ENCODE measurements around the gene AHSP.
"Not testable (repeated sequence)": the region's sequence is repeated elsewhere in the genome, so short reads cannot be mapped to it uniquely, and the experiment has no call there.

AHSP gene, protein sequence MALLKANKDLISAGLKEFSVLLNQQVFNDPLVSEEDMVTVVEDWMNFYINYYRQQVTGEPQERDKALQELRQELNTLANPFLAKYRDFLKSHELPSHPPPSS

DNA sequence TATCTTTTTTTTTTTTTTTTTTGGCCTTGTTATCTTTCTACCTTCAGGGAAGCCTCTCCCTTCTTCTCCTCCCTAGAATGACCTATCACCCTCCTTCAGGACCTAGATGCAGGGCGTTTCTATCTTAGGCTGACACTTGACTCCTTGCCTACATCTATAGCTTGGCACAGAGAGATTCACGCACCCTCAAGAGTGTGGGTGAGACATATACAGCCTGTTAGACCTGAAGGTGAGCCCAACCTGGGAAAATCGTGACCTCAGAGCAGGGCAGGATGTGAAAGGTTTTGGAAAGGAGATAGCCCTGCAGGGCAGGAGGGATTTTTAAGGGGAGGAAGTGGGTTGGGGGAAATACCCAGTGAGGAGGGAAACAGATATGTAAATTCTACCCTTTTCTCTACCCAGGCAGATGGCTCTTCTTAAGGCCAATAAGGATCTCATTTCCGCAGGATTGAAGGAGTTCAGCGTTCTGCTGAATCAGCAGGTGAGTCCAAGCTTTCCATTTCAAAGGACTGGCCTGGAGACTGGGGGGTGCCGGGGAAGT lies at the start of gene AHSP:
Gene AHSP, plus strand, starts transcription at position 167 of the 541 bp plus-strand sequence. Its CDS starts 240 bp downstream, at position 407.
- no peak for DNase-seq (ENCODE audit: low read depth in 2 of 2, low spot score in 1 of 2)

DNA sequence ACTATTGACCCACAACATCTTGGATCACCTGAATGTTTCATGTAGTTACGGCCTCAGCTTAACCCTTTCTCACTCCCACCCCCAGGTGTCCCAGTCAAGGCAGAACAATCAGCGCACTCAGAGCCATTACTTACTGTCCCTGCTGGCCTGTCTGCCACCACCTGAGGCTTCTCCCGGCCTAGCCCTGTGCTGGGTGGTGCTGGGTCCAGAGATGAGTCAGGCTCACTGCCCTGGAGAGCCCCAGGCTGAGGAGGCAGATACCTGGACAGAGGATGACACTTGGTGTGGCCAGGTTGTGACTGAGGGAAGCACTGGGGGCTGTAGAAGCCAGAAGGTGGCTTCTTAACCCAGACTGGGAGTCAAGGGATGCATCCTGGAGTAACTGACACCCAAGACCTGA lies 48.7 kb upstream of the AHSP start:
- DNase-seq (ENCODE audit: low read depth in 2 of 2, low spot score in 1 of 2), result no peak

DNA sequence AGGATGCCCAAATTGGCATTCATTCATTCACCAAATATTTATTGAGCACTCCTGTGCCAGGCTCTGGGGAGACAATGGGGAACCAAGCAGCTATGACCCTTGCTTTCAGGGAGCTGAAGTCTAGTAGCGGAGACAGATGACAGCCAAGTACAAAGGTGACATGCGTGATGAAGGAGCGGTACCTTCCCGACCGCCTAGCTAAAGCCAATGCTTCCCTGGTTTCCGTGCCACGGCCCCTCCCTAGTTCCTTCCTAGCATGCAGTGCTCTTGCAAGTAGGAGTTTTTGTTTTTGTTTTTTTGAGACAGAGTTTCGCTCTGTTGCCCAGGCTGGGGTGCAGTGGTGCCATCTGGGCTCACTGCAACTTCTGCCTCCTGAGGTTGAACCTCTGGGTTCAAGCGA lies 47.9 kb upstream of the AHSP start:
- DNase-seq (ENCODE audit: low read depth in 2 of 2, low spot score in 1 of 2), result no peak

DNA sequence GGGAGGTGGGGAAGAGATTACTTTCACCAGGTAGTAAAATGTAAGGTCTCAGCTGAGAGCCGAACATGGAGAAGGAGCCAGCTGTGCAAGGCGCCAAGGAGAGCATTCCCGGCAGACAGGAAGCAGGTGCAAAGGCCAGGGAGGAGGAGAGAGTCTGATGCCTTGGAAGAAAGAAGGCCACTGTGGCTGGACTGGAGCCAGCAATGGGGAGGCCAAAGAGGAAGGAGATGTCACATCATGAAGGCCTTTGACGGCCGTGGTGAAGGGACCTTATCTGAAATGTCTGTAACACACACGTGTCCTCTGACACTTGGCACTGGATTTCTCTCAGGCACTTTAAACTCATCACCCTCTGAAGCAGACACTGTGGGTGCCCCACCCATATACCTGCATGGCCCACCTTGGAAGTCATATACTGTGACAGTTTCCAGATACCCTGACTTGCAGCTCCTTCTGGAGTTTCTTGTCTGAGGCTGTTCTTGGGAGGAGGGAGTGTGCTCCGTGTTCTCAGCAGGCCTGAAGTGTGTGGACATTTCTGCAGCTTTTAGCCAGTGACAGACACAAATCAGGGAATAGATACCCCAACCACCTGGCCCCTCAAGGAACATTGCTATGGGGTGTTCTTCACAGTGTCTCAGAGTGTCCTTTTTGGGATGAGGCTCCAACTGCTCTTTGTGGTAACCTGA lies 46.7 kb upstream of the AHSP start:
- DNase-seq (ENCODE audit: low read depth in 2 of 2, low spot score in 1 of 2), result no peak

DNA sequence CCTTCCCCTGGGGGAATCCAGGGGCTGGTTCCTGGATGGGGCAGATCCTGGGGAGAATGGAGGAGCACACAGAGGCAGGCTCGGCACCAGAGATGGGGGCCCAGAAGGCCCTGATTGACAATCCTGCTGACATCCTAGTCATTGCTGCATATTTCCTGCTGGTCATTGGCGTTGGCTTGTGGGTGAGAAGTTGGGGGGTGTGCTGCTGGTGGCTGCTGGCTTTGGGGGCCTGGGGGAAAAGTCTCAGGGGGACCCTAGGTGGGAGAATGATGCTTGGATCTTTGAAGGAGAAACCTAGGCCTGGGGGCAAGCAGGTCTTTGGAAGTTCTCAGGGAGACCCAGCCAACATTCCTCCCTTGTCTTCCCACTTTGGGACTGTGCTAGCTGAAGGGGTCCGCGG lies 44.6 kb upstream of the AHSP start, which contains the start of gene SLC5A2:
Gene SLC5A2, plus strand, starts transcription at position 43 of the 400 bp plus-strand sequence. Its CDS starts 14 bp downstream, at position 57.
- no peak for DNase-seq (ENCODE audit: low read depth in 2 of 2, low spot score in 1 of 2)

DNA sequence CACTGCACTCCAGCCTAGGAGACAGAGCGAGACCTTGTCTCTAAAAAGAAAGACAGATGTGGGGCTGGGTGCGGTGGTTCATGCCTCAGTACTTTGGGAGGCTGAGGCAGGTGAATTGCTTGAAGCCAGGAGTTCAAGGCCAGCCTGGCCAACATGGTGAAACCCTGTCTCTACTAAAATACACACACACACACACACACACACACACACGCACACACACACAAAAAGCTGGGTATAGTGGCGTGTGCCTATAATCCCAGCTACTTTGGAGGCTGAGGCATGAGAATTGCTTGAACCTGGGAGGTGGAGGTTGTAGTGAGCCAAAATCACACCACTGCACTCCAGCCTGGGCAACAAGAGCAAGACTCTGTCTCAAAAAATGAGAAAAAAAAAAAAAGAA lies 43.7 kb upstream of the AHSP start:
- DNase-seq (ENCODE audit: low read depth in 2 of 2, low spot score in 1 of 2), result not testable (repeated sequence)

DNA sequence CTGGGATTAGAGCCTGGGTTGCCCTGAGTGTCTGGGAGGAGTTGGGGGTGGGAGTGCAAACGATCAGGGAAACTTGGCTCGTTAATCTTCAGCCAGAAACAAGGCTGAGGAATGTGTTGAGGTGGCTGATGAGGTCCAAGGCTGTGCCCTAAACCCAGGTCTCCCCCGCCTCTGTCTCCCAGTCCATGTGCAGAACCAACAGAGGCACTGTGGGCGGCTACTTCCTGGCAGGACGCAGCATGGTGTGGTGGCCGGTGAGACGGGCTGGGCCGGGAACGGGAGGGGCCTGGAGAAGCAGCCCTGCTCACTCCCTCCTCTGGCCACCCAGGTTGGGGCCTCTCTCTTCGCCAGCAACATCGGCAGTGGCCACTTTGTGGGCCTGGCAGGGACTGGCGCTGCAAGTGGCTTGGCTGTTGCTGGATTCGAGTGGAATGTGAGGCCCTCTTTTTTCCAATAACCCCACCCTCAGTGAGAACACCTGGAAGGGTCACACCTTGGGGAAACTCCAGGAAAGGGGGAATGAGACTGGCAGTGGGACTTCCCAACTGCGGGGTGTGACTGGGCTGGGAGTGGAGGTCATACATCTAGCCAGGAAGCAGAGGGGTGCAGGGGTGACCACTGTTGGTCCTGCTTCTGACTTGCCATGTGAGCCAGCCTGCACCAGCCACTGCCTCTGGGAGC lies 43.1 kb upstream of the AHSP start:
- DNase-seq (ENCODE audit: low read depth in 2 of 2, low spot score in 1 of 2), result no peak

DNA sequence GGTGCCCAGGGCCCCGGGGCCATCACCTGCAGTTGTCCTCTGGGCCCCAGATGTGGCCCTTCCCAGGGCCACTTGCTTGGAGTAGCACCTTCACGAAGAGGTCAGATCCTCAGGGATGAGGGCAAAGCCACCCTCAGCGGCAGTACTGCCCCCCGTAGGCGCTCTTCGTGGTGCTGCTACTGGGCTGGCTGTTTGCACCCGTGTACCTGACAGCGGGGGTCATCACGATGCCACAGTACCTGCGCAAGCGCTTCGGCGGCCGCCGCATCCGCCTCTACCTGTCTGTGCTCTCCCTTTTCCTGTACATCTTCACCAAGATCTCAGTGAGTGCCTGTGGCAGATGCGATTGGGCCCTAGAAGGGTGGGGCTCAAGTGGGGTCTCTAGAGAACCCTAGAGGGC lies 42.1 kb upstream of the AHSP start:
- DNase-seq (ENCODE audit: low read depth in 2 of 2, low spot score in 1 of 2), result no peak

DNA sequence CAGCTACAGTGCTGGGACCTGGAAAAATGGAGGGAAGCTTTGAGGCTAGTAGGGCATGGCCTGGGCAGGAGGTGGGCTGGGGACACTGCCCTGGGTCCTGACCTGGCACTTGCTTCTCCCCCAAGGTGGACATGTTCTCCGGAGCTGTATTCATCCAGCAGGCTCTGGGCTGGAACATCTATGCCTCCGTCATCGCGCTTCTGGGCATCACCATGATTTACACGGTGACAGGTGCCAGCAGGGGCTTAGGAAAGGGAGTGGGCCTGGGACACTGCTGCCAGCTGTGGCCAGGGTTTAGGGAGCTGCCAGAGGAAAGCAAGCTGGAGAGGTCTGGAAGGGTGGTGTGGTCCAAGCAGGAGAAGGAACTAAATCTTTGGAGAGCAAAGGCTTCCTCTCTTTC lies 41.7 kb upstream of the AHSP start:
- no peak for DNase-seq (ENCODE audit: low read depth in 2 of 2, low spot score in 1 of 2)

DNA sequence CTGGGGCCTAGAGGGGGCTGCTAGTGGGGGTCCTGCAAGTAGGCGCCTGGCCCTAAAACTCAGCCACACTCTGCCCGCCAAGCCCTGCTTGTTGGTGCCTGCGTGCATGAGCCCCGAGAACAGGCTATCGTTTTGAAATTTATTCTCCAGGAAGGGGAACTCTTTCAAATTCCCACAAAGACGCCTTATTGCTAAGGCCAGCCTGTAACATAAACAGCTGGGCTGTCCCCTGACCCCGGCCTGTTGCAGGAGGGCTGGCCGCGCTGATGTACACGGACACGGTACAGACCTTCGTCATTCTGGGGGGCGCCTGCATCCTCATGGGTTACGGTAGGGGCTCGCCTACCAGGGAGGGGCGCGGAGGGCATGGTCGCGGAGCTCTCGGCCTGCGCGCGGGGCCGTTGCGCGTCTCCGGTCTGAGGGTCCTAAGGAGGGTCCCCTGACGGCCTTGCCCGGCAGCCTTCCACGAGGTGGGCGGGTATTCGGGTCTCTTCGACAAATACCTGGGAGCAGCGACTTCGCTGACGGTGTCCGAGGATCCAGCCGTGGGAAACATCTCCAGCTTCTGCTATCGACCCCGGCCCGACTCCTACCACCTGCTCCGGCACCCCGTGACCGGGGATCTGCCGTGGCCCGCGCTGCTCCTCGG lies 40.5 kb upstream of the AHSP start:
- DNase-seq (ENCODE audit: low read depth in 2 of 2, low spot score in 1 of 2), result no peak

DNA sequence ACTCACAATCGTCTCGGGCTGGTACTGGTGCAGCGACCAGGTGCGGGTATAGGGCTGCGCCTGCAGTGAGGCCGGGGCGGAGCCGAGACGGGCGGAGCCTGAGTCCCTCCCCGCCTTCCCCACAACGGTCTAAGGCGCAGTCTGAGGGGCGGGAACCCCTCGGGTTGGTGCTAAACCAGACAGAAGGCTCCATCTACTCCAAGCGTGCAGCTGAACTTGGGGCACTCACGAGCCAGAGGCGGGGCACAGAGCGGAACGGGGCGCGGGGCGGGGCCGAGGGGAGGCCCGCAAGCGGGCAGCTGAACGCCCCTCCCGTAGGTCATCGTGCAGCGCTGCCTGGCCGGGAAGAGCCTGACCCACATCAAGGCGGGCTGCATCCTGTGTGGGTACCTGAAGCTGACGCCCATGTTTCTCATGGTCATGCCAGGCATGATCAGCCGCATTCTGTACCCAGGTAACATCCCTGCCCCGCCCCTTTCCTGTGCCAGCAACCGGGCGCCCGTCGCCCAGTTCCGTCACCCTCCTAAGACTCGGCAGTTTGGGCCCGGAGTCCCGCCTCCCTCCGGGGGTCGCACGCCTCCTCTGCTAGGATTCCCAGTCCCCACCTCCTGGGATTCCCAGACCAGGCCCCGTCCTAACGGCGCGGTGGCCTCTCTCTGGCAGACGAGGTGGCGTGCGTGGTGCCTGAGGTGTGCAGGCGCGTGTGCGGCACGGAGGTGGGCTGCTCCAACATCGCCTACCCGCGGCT lies 39.8 kb upstream of the AHSP start:
- peak; percentile 40 to 44 for DNase-seq (ENCODE audit: low read depth in 2 of 2, low spot score in 1 of 2)

DNA sequence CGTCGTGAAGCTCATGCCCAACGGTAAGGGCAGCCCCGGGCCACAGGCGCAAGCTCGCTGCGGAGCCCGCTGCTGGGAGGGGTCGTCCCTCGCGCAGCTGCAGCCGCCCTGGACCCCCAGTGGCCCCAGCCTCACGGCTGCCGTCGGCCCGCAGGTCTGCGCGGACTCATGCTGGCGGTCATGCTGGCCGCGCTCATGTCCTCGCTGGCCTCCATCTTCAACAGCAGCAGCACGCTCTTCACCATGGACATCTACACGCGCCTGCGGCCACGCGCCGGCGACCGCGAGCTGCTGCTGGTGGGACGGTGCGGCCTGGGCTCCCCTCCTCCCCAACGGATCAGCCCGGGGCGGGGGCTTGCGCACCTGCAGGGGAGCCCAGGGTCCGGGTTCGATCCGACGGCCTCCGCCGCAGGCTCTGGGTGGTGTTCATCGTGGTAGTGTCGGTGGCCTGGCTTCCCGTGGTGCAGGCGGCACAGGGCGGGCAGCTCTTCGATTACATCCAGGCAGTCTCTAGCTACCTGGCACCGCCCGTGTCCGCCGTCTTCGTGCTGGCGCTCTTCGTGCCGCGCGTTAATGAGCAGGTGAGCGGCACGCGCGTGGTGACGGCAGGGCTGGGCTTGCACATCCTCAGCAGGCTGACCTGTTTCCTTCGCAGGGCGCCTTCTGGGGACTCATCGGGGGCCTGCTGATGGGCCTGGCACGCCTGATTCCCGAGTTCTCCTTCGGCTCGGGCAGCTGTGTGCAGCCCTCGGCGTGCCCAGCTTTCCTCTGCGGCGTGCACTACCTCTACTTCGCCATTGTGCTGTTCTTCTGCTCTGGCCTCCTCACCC lies 39.0 kb upstream of the AHSP start:
- no peak for DNase-seq (ENCODE audit: low read depth in 2 of 2, low spot score in 1 of 2)

DNA sequence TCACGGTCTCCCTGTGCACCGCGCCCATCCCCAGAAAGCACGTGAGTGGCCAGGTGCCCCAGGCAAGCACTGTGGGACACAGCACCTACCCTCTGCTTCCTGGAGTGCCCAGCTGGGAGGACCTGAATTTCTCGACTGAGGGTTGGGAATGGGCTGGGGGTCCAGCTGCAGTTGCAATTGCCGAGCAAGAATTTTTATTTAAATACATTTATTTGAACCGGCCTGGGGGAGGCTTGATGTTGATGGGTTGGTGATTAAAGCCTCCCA lies 38.5 kb upstream of the AHSP start:
- no peak for DNase-seq (ENCODE audit: low read depth in 2 of 2, low spot score in 1 of 2)

DNA sequence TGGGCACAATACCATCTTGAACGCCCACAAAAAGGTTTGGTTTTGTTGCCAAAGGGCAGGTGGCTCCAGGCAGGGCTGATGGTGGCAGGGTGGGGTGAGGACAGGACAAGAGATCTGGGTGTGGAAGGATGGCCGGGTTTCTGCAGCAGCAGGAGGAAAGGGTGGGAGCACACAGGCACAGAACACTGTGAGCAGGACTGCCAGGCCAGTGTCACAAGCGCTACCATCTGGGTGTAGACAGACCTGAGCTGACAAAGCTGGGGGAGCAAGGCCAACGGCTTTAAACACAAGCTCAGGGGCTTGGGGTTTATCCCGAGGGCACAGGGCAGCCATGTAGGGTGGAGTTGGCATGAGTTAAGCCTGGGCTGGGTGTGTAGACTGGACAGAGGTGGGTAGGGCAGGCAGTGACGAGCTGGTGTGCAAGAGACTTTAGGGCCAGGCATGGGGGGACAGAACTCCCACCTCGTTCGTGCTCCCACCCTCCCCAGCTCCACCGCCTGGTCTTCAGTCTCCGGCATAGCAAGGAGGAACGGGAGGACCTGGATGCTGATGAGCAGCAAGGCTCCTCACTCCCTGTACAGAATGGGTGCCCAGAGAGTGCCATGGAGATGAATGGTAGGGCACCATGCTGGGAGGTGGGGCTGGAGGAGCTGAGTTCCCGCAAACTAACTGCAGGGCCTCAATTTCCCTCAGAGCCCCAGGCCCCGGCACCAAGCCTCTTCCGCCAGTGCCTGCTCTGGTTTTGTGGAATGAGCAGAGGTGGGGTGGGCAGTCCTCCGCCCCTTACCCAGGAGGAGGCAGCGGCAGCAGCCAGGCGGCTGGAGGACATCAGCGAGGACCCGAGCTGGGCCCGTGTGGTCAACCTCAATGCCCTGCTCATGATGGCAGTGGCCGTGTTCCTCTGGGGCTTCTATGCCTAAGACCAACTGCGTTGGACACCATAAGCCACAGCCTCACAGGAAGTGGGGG lies 37.8 kb upstream of the AHSP start:
- no peak for DNase-seq (ENCODE audit: low read depth in 2 of 2, low spot score in 1 of 2)

DNA sequence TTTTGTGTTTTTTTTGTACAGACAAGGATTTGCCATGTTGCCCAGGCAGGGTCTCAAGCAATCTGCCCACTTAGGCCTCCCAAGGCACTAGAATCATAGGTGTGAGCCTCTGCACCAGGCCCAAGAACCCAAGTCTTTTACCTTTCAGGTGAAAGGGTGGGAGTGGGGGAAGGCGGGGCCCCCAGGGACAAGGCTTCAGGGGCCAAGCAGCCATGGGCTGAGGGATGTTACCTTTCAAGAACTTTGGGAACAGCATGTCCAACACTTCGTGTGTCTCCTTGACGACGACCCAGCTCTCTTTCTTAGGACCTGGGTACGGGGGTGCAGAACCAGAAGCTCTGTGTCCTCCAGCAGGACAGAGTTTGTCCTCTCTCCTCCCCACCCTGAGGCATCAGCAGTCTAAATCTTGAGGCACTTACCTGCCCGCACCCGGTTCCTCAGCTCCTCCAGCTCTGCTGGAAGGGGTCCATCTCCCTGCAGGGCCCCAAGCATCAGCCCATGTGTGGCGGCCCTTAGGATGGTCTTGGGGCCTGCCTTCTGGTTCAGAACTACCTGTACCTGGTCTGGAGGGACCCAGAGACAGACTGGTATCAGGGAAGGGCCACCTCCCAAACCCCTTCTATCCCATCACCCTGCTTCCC lies 35.8 kb upstream of the AHSP start:
- no peak for DNase-seq (ENCODE audit: low read depth in 2 of 2, low spot score in 1 of 2)

DNA sequence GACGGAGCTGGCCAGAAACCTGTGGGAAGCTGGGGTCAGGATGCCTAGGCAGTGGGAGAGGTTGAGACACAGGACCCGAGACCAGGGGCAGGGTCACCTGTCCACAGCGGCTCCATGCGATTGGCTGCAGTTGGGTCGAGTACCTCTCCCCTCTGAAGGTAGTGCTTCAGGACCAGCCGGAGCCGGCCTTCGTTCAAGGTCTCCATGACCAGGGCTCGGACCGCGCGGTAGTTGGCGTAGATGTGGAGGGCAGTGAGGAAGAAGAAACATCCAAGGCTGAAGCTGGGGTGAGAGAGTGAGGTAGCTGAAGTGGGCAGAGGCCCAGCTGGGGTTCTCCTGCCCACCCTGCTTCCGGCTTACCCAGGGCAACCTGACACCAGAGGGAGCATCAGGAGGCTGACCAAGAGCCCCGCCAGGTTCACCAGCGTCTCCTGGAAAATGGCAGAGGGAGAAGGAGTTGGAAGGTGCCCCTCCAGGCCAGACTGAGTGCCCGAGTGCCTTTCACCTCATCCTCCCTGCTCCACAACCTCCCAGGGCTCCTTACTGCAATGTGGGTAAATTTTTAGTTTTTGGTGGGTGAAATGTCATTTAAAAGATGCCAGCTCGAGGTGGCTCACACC lies 34.1 kb upstream of the AHSP start:
- no peak for DNase-seq (ENCODE audit: low read depth in 2 of 2, low spot score in 1 of 2)

DNA sequence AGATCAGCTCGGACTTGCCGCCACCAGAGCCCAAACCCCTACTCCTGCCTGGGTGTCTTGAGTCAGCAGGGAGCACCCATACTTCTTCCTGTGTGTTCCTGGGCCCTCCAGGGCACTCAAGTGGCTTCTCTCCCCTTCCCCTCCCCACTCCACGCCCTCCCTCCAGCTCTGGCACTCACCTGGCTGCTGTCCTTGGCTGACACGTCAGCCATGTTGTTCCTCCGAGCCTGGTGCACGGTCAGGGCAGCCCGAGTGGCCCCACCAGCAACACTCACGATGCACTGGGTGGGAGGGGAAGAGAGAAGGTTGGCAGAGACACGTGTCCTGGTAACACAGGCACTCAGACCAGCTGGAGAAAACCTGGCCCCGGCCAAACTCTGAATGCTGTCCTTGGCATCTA lies 31.0 kb upstream of the AHSP start:
- no peak for DNase-seq (ENCODE audit: low read depth in 2 of 2, low spot score in 1 of 2)

DNA sequence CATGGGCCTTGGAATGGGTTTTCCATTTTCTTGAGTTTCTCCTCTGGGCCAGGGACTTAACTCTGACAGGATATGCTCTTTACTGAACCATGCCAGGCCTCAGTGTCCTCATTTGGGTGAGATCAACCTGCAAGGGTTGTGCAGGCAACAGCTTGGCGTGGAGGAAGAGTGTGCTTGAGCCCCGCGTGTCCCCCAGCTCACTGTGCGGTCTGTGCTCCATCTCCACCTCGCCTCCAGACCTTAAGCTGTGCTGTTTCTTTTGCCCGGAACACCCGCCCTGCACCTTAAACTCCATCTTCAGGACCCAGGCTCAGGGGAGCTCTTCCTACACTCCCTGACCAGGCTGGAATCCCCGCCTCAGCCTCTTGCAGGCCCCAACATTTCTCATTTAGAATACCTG lies 29.2 kb upstream of the AHSP start:
- DNase-seq (ENCODE audit: low read depth in 2 of 2, low spot score in 1 of 2), result no peak
